Measurements from ENCODE around the gene DLG2. TPM values are rescaled to one million over a fixed set of nuclear protein-coding genes. Genes with fewer than 3 reads are reported as not detected.

DLG2 gene
- polyA plus RNA-seq, 2 donors: 2.6 to 6.7 TPM

DNA sequence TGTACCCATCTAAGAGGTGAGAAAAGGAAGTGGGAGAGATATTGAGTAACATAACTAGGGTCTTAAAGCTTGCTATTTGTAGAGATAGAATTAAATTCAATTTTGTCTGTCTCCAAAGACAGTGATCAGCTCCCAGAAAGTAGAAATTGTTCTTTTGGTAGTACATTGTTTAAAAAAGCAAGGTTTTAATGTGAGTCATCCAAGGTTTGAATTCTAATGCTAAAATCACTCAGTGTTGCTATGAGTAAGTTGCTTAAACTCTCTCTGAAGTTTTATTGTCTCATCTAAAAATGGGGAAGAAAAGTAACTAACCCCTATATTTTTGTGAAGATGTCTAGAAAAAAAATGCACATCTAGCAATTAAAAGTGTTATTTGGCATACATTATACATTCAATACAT, 1336.5 kb downstream of the DLG2 start:
- Histone ChIP-seq H3K27me3 (ENCODE audit: control insufficient read depth in 1 of 2, insufficient read depth in 2 of 2, low read length in 2 of 2) (no peaks in the 10 kb centered on the region), H3K4me1 (ENCODE audit: control insufficient read depth in 2 of 2, insufficient read depth in 2 of 2, low read length in 1 of 2) (no peaks in the 10 kb centered on the region)

DNA sequence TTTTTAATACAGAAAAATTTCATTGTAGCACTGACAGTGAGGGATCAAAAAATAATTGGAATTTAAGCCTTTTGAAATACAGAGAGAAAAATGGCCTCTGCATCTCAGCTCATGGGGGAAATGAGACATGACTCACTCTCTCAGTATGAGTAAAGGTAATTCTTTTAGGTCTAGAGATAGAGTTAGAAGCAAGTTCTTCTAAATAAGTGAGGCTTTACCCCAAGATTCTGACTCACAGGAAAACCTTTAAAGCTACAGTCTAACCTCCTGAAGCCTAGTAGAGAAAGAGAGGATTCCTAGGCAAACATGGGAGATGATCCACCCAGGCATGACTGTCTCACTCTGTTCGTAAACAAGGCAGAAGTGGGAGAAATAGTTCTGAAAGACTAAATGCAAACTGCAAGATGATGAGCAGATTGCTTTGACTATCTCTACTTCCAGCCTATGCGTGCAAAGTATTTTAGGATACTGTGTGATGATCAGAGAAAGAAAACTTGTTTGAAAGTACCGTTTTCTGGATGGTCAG, 1337.7 kb downstream of the DLG2 start:
- no peaks in the 10 kb centered on the region for H3K27me3 ChIP-seq (ENCODE audit: control insufficient read depth in 1 of 2, insufficient read depth in 2 of 2, low read length in 2 of 2)
- no peaks in the 10 kb centered on the region for H3K9me3 ChIP-seq (ENCODE audit: control insufficient read depth in 2 of 2, insufficient read depth in 1 of 2, low read depth in 1 of 2, low read length in 1 of 2)
- no peak overlapping the region for H3K27ac ChIP-seq (ENCODE audit: low read depth in 2 of 2, low read length in 1 of 2)
- 84% methylated on average over 3 of the region's 3 CpGs for WGBS, 2 donors
- no peak overlapping the region for H3K4me3 ChIP-seq (ENCODE audit: low read depth in 1 of 2, low read length in 2 of 2)
- no peaks in the 10 kb centered on the region for H3K36me3 ChIP-seq (ENCODE audit: control insufficient read depth in 2 of 2, insufficient read depth in 2 of 2, low read length in 1 of 2)
- H3K4me1 ChIP-seq (ENCODE audit: control insufficient read depth in 2 of 2, insufficient read depth in 2 of 2, low read length in 1 of 2): no peaks in the 10 kb centered on the region

More for the DNA sequence above, 1336.5 kb downstream of the DLG2 start:
- Histone ChIP-seq H3K9me3 (ENCODE audit: control insufficient read depth in 2 of 2, insufficient read depth in 1 of 2, low read depth in 1 of 2, low read length in 1 of 2) (no peaks in the 10 kb centered on the region), H3K27ac (ENCODE audit: low read depth in 2 of 2, low read length in 1 of 2) (no peak overlapping the region), H3K36me3 (ENCODE audit: control insufficient read depth in 2 of 2, insufficient read depth in 2 of 2, low read length in 1 of 2) (no peaks in the 10 kb centered on the region), H3K4me3 (ENCODE audit: low read depth in 1 of 2, low read length in 2 of 2) (no peak overlapping the region)

DNA sequence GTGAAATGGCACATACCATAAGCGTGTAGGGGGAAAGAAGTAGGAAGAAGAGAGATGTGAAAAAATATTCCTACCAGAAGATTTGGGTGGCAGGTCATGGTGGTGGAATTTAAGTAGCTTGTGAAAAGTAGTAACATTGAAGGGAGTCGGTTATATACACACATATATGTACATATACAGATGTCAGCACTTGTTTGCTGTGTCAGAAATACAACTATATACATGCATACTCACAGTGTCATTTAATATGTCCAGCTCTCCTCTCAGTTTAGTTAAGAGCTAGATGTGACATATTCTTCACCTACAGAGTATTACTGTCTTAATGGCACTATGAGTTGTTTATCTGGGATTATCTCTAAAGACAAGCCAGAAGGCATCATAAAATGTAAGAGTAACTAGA, 1353.6 kb downstream of the DLG2 start:
- H3K27me3 ChIP-seq (ENCODE audit: control insufficient read depth in 1 of 2, insufficient read depth in 2 of 2, low read length in 2 of 2): no peaks in the 10 kb centered on the region
- 79 to 91% methylated on average over 2 of the region's 2 CpGs for WGBS, 2 donors
- H3K27ac ChIP-seq (ENCODE audit: low read depth in 2 of 2, low read length in 1 of 2): no peak overlapping the region
- H3K36me3 ChIP-seq (ENCODE audit: control insufficient read depth in 2 of 2, insufficient read depth in 2 of 2, low read length in 1 of 2): no peaks in the 10 kb centered on the region
- no peaks in the 10 kb centered on the region for H3K4me1 ChIP-seq (ENCODE audit: control insufficient read depth in 2 of 2, insufficient read depth in 2 of 2, low read length in 1 of 2)
- H3K9me3 ChIP-seq (ENCODE audit: control insufficient read depth in 2 of 2, insufficient read depth in 1 of 2, low read depth in 1 of 2, low read length in 1 of 2): no peaks in the 10 kb centered on the region
- H3K4me3 ChIP-seq (ENCODE audit: low read depth in 1 of 2, low read length in 2 of 2): no peak overlapping the region

DNA sequence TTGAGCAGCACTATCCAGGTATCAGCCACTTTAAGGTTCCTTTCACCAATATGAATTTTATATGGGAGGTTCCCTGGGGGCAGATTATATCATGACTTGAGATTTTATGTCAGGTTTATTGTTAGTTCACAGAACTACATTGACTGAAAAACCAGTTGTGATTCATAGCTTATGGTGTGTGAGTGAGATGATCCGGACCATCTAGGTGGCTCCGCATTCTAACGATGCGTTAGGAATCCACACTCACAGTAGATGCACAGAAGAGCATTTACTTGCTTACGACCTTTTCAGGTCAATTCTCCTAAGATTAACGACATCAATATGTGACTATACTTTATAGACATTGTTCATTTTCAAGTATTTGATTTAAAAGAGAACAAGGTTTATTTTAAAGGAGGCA, 1356.7 kb downstream of the DLG2 start:
- no peak overlapping the region for H3K4me3 ChIP-seq (ENCODE audit: low read depth in 1 of 2, low read length in 2 of 2)
- no peaks in the 10 kb centered on the region for H3K4me1 ChIP-seq (ENCODE audit: control insufficient read depth in 2 of 2, insufficient read depth in 2 of 2, low read length in 1 of 2)
- H3K9me3 ChIP-seq (ENCODE audit: control insufficient read depth in 2 of 2, insufficient read depth in 1 of 2, low read depth in 1 of 2, low read length in 1 of 2): no peaks in the 10 kb centered on the region
- no peaks in the 10 kb centered on the region for H3K27me3 ChIP-seq (ENCODE audit: control insufficient read depth in 1 of 2, insufficient read depth in 2 of 2, low read length in 2 of 2)
- WGBS, 2 donors: 70 to 82% methylated on average over 6 of the region's 6 CpGs
- no peaks in the 10 kb centered on the region for H3K36me3 ChIP-seq (ENCODE audit: control insufficient read depth in 2 of 2, insufficient read depth in 2 of 2, low read length in 1 of 2)
- no peak overlapping the region for H3K27ac ChIP-seq (ENCODE audit: low read depth in 2 of 2, low read length in 1 of 2)

DNA sequence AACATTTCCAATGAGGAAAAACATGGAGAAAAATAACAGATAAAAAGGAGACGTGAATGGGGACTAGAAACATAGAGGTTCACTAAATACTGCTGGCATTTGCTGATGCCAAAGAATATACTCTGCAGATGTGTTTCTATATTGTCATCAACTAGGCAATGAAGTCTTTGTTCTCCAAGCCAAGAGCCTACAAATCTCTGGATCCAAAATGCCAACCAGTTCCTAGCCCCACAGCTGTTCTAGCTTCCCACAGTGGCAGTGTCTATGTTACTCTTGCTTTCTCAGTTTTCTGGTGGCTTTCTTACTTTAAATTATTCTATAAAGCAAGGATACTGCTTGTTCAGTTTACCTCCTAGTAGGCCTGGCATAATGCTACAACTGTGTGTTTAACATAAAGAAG, 1363.1 kb downstream of the DLG2 start:
- Histone ChIP-seq H3K4me3 (ENCODE audit: low read depth in 1 of 2, low read length in 2 of 2) (no peak overlapping the region), H3K4me1 (ENCODE audit: control insufficient read depth in 2 of 2, insufficient read depth in 2 of 2, low read length in 1 of 2) (no peaks in the 10 kb centered on the region), H3K9me3 (ENCODE audit: control insufficient read depth in 2 of 2, insufficient read depth in 1 of 2, low read depth in 1 of 2, low read length in 1 of 2) (no peaks in the 10 kb centered on the region), H3K27me3 (ENCODE audit: control insufficient read depth in 1 of 2, insufficient read depth in 2 of 2, low read length in 2 of 2) (no peaks in the 10 kb centered on the region), H3K36me3 (ENCODE audit: control insufficient read depth in 2 of 2, insufficient read depth in 2 of 2, low read length in 1 of 2) (no peaks in the 10 kb centered on the region), H3K27ac (ENCODE audit: low read depth in 2 of 2, low read length in 1 of 2) (no peak overlapping the region)
- WGBS, 2 donors: 59 to 69% methylated on average over 1 of the region's 1 CpG

DNA sequence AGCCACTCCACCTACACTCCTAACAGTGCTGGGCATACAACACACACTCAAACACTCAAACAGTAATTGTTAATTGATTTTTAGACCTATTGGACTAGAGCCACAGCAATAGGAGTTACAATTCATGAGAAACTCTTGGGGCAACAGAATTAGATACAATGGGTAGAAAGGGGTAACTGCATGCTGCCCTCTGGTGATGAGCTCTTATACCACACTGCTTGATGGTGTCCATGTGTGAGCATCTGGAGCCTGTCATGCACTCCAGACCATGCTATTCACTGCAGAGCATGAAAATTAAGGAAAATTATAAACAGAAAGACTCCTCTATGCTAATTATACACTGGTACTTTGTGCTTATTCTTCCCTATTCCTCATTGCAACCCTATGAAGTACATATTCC, 1365.4 kb downstream of the DLG2 start:
- H3K4me1 ChIP-seq (ENCODE audit: control insufficient read depth in 2 of 2, insufficient read depth in 2 of 2, low read length in 1 of 2): no peaks in the 10 kb centered on the region
- no peak overlapping the region for H3K4me3 ChIP-seq (ENCODE audit: low read depth in 1 of 2, low read length in 2 of 2)
- H3K36me3 ChIP-seq (ENCODE audit: control insufficient read depth in 2 of 2, insufficient read depth in 2 of 2, low read length in 1 of 2): no peaks in the 10 kb centered on the region
- H3K27me3 ChIP-seq (ENCODE audit: control insufficient read depth in 1 of 2, insufficient read depth in 2 of 2, low read length in 2 of 2): no peaks in the 10 kb centered on the region
- H3K9me3 ChIP-seq (ENCODE audit: control insufficient read depth in 2 of 2, insufficient read depth in 1 of 2, low read depth in 1 of 2, low read length in 1 of 2): no peaks in the 10 kb centered on the region
- no peak overlapping the region for H3K27ac ChIP-seq (ENCODE audit: low read depth in 2 of 2, low read length in 1 of 2)

DNA sequence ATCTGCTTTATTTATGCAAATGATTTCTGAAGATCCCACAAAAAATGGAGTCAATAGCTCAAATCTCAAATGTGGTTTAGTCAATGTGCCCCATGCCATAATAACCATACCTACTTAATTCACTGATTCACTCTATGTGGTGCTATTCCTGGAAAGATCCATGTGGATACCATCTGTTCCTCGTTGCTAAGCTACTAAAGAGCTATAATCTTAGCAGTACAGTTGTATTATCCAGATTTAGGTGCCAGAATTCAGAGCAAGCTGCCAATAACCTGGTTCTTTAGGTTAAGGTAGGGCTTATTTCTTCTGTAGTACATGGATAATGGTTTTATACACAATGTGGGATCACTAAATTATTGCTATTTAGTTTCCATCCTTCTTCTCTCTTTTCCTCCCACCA, 1366.3 kb downstream of the DLG2 start:
- Histone ChIP-seq H3K4me3 (ENCODE audit: low read depth in 1 of 2, low read length in 2 of 2) (no peak overlapping the region), H3K36me3 (ENCODE audit: control insufficient read depth in 2 of 2, insufficient read depth in 2 of 2, low read length in 1 of 2) (no peaks in the 10 kb centered on the region), H3K4me1 (ENCODE audit: control insufficient read depth in 2 of 2, insufficient read depth in 2 of 2, low read length in 1 of 2) (no peaks in the 10 kb centered on the region), H3K27ac (ENCODE audit: low read depth in 2 of 2, low read length in 1 of 2) (no peak overlapping the region), H3K27me3 (ENCODE audit: control insufficient read depth in 1 of 2, insufficient read depth in 2 of 2, low read length in 2 of 2) (no peaks in the 10 kb centered on the region), H3K9me3 (ENCODE audit: control insufficient read depth in 2 of 2, insufficient read depth in 1 of 2, low read depth in 1 of 2, low read length in 1 of 2) (no peaks in the 10 kb centered on the region)
- 33 to 63% methylated on average over 1 of the region's 1 CpG for WGBS, 2 donors

DNA sequence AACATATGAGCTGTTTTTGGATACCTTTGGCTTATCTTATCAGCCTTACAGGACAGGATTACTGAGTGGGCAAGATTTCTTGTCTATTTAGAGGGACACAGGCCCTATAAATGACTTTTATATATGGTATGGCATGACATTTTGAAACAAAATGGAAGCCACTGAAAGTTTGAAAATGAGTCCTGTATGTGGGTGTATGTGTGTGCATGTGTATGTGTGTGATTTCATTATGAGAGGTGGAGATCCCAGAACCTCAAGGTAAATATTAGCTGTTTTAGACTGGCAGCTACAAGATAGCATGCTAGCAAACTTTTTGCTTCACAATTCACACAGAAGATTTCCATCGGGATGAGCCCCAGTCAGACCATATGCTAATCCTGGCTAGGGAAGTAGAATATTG, 1370.5 kb downstream of the DLG2 start:
- Histone ChIP-seq H3K4me1 (ENCODE audit: control insufficient read depth in 2 of 2, insufficient read depth in 2 of 2, low read length in 1 of 2) (no peaks in the 10 kb centered on the region), H3K9me3 (ENCODE audit: control insufficient read depth in 2 of 2, insufficient read depth in 1 of 2, low read depth in 1 of 2, low read length in 1 of 2) (no peaks in the 10 kb centered on the region), H3K36me3 (ENCODE audit: control insufficient read depth in 2 of 2, insufficient read depth in 2 of 2, low read length in 1 of 2) (no peaks in the 10 kb centered on the region), H3K27me3 (ENCODE audit: control insufficient read depth in 1 of 2, insufficient read depth in 2 of 2, low read length in 2 of 2) (no peaks in the 10 kb centered on the region), H3K27ac (ENCODE audit: low read depth in 2 of 2, low read length in 1 of 2) (no peak overlapping the region), H3K4me3 (ENCODE audit: low read depth in 1 of 2, low read length in 2 of 2) (no peak overlapping the region)
- WGBS, 2 donors: 93 to 100% methylated on average over 1 of the region's 1 CpG

DNA sequence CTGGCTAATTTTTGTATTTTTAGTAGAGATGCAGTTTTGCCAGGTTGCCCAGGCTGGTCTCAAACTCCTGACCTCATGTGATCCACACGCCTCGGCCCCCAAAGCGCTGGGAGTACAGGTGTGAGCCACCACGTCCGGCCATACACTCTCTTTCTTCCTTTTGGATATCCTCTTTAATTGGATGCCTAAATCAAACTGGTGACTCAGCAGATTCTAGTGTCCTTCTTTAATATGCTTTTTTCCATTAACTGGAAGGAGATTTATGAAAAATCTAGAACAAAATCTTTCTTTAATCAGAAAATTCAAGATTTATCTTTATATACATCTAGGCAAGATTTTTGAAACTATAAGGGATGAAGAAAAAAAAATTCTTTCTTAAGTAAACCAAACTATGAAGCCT, 1371.7 kb downstream of the DLG2 start:
- 89 to 95% methylated on average over 5 of the region's 5 CpGs for WGBS, 2 donors
- H3K27ac ChIP-seq (ENCODE audit: low read depth in 2 of 2, low read length in 1 of 2): no peak overlapping the region
- H3K36me3 ChIP-seq (ENCODE audit: control insufficient read depth in 2 of 2, insufficient read depth in 2 of 2, low read length in 1 of 2): no peaks in the 10 kb centered on the region
- no peaks in the 10 kb centered on the region for H3K27me3 ChIP-seq (ENCODE audit: control insufficient read depth in 1 of 2, insufficient read depth in 2 of 2, low read length in 2 of 2)
- no peak overlapping the region for H3K4me3 ChIP-seq (ENCODE audit: low read depth in 1 of 2, low read length in 2 of 2)
- no peaks in the 10 kb centered on the region for H3K9me3 ChIP-seq (ENCODE audit: control insufficient read depth in 2 of 2, insufficient read depth in 1 of 2, low read depth in 1 of 2, low read length in 1 of 2)
- H3K4me1 ChIP-seq (ENCODE audit: control insufficient read depth in 2 of 2, insufficient read depth in 2 of 2, low read length in 1 of 2): no peaks in the 10 kb centered on the region

DNA sequence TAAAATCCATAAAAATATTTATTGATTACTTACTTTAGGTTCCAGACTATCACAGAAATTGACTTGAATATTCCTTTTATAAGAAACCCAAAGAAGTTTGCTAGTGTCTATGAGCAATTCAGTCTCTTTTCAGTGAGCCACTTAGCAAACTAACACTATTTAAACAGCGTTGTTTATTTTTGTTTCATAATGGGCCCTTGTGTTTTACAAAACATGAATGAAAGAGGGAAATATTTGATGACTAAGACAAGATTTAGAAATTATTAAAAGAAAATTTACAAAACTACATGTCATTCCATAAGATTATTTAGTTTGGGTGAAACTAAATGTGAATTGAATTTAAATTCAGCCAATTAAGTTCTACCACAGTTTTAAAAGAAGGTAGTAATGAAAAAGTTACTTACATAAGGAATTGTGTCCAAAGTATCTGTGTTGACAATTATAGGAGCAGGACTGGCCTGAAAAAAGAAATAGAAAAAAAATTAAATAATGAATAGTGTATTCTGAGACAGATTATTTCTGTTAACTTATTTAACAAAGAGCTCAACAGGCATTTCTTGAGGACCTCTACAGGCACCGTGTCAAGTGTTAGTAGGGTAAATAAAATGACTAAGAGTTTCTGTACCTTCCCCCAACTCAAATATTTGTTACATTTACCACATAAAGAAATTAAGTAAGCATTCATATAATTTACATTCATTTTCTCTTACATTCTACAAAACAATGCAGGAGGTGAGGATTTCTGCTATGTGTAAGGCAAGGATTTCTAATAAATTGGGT, 1376.1 kb downstream of the DLG2 start:
- H3K4me3 ChIP-seq (ENCODE audit: low read depth in 1 of 2, low read length in 2 of 2): no peak overlapping the region
- H3K27me3 ChIP-seq (ENCODE audit: control insufficient read depth in 1 of 2, insufficient read depth in 2 of 2, low read length in 2 of 2): no peaks in the 10 kb centered on the region
- no peak overlapping the region for H3K27ac ChIP-seq (ENCODE audit: low read depth in 2 of 2, low read length in 1 of 2)
- H3K4me1 ChIP-seq (ENCODE audit: control insufficient read depth in 2 of 2, insufficient read depth in 2 of 2, low read length in 1 of 2): no peaks in the 10 kb centered on the region
- H3K36me3 ChIP-seq (ENCODE audit: control insufficient read depth in 2 of 2, insufficient read depth in 2 of 2, low read length in 1 of 2): no peaks in the 10 kb centered on the region
- 72 to 75% methylated on average over 2 of the region's 2 CpGs for WGBS, 2 donors
- no peaks in the 10 kb centered on the region for H3K9me3 ChIP-seq (ENCODE audit: control insufficient read depth in 2 of 2, insufficient read depth in 1 of 2, low read depth in 1 of 2, low read length in 1 of 2)
